Measurements from ENCODE around the gene CHAF1B.

DNA sequence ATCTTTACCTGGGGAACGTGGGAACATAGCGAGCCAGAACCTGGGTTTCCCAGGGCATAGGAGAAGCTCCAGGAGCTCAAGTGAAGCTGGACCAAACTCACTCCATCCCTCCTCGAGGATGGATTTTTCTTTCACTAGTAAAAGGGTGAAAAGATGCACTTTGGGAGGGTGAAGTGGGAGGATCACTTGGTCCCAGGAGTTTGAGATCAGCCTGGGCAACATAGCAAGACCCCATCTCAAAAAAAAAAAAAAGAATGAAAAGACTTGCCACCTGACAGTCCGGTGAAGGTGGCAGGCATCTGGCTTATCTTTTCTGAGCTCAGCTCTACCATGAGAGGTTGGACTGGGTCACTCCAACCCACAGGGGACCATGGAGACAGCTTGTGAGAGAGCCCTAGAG, 42.3 kb downstream of the CHAF1B start:
- no peak for TF ChIP-seq POLR2AphosphoS5 (IDR thresholded peaks at IDR 0.05; ENCODE audit: low read depth, low read length)
- TF ChIP-seq RAD21 (IDR thresholded peaks at IDR 0.05; ENCODE audit: low read length) = no peak
- TF ChIP-seq, protein P1, sequence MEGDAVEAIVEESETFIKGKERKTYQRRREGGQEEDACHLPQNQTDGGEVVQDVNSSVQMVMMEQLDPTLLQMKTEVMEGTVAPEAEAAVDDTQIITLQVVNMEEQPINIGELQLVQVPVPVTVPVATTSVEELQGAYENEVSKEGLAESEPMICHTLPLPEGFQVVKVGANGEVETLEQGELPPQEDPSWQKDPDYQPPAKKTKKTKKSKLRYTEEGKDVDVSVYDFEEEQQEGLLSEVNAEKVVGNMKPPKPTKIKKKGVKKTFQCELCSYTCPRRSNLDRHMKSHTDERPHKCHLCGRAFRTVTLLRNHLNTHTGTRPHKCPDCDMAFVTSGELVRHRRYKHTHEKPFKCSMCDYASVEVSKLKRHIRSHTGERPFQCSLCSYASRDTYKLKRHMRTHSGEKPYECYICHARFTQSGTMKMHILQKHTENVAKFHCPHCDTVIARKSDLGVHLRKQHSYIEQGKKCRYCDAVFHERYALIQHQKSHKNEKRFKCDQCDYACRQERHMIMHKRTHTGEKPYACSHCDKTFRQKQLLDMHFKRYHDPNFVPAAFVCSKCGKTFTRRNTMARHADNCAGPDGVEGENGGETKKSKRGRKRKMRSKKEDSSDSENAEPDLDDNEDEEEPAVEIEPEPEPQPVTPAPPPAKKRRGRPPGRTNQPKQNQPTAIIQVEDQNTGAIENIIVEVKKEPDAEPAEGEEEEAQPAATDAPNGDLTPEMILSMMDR (IDR thresholded peaks at IDR 0.05) = no peak
- TF ChIP-seq RCOR1 (IDR thresholded peaks at IDR 0.05; ENCODE audit: low read length) = no peak
- TF ChIP-seq SIN3A (IDR thresholded peaks at IDR 0.05; ENCODE audit: borderline replicate concordance, low read depth, low read length) = no peak
- no peak for TF ChIP-seq TCF12 (IDR thresholded peaks at IDR 0.05)

Measured in SK-N-SH (cell line).